Measurements from ENCODE around the gene C11orf71. TPM values are rescaled to one million over a fixed set of nuclear protein-coding genes. Genes with fewer than 3 reads are reported as not detected.

The C11orf71 gene
- total RNA-seq, 1 experiment from 2014 or later, result 9.5 TPM

GRCh38 chr11:114438303-114438702 is 38.0 kb upstream of the C11orf71 start:
- no peak overlapping the region for H3K4me3 ChIP-seq (ENCODE audit: low read depth, low read length)
- CTCF ChIA-PET, result interaction anchor here (0.9 to 1.5 kb wide), 2 partner anchors 90 to 98 kb away, joined by 3 to 6 read pairs; no protein-coding TSS in a partner anchor
- peak; percentile 66 to 76 for DNase-seq

GRCh38 chr11:114433376-114433775 is 33.1 kb upstream of the C11orf71 start:
- intact Hi-C loops (cut with micrococcal nuclease; ENCODE audit: unreplicated experiment), result no loop called here
- DNase-seq, result peak in 1 of 2 experiments; percentile 34
- Histone ChIP-seq H3K4me1 (peaks cover 35% of the 10 kb centered on the region), H3K9me3 (no peaks in the 10 kb centered on the region), H3K4me3 (ENCODE audit: low read depth, low read length) (no peak overlapping the region), H3K36me3 (ENCODE audit: control insufficient read depth, insufficient read depth, low read length) (no peaks in the 10 kb centered on the region), H3K27me3 (replicated peaks; ENCODE audit: control insufficient read depth, insufficient read depth, low read length) (no peaks in the 10 kb centered on the region)
- ChIA-PET POLR2A (no interaction called here), CTCF (no interaction called here)
- peaks cover 9% of the 10 kb centered on the region for H3K36me3 Mint-ChIP-seq (ENCODE audit: insufficient read depth, unreplicated experiment)
- no peaks in the 10 kb centered on the region for H3K9me3 Mint-ChIP-seq (ENCODE audit: unreplicated experiment)
- peaks cover 50% of the 10 kb centered on the region for H3K4me1 Mint-ChIP-seq (ENCODE audit: low read depth, unreplicated experiment)
- no peak overlapping the region for H3K4me3 Mint-ChIP-seq (ENCODE audit: unreplicated experiment)
- no peak overlapping the region for H3K27ac Mint-ChIP-seq (ENCODE audit: unreplicated experiment)
- H3K27me3 Mint-ChIP-seq (ENCODE audit: insufficient read depth, unreplicated experiment), result no peaks in the 10 kb centered on the region
- no TSS peak for BruUV-seq (replicated peaks)
- TF ChIP-seq CTCF (IDR thresholded peaks at IDR 0.05; ENCODE audit: insufficient read depth in 1 of 2, low read depth in 1 of 2, low read length in 1 of 2, severe bottlenecking in 1 of 2, unreplicated experiment in 1 of 2), result peak; percentile 24 to 29

More at GRCh38 chr11:114438303-114438702, 38.0 kb upstream of the C11orf71 start:
- BruUV-seq (replicated peaks), result no TSS peak
- Mint-ChIP-seq H3K27ac (ENCODE audit: unreplicated experiment) (peak overlapping the region; percentile 96), H3K4me3 (ENCODE audit: unreplicated experiment) (peak overlapping the region; percentile 91), H3K9me3 (ENCODE audit: unreplicated experiment) (no peaks in the 10 kb centered on the region), H3K4me1 (ENCODE audit: low read depth, unreplicated experiment) (peaks cover 53% of the 10 kb centered on the region), H3K36me3 (ENCODE audit: insufficient read depth, unreplicated experiment) (peaks cover 44% of the 10 kb centered on the region), H3K27me3 (ENCODE audit: insufficient read depth, unreplicated experiment) (no peaks in the 10 kb centered on the region)
- intact Hi-C loops (cut with micrococcal nuclease; ENCODE audit: unreplicated experiment), result loop anchor here (1.0 to 5.0 kb wide), 2 partner anchors 38 to 119 kb away; partner anchors contain the start of genes C11orf71, NXPE1 and RBM7
- Histone ChIP-seq H3K27me3 (replicated peaks; ENCODE audit: control insufficient read depth, insufficient read depth, low read length) (no peaks in the 10 kb centered on the region), H3K4me1 (peaks cover 49% of the 10 kb centered on the region), H3K36me3 (ENCODE audit: control insufficient read depth, insufficient read depth, low read length) (no peaks in the 10 kb centered on the region), H3K9me3 (no peaks in the 10 kb centered on the region)
- no peak for TF ChIP-seq CTCF (IDR thresholded peaks at IDR 0.05; ENCODE audit: insufficient read depth in 1 of 2, low read depth in 1 of 2, low read length in 1 of 2, severe bottlenecking in 1 of 2, unreplicated experiment in 1 of 2)
- POLR2A ChIA-PET, result interaction anchor here (1.1 to 2.1 kb wide), 3 partner anchors 10 to 38 kb away, joined by 3 to 10 read pairs (median 4); partner anchors contain the start of genes C11orf71 and RBM7

GRCh38 chr11:114432893-114433292 is 32.6 kb upstream of the C11orf71 start:
- Histone ChIP-seq H3K4me3 (ENCODE audit: low read depth, low read length) (no peak overlapping the region), H3K27me3 (replicated peaks; ENCODE audit: control insufficient read depth, insufficient read depth, low read length) (no peaks in the 10 kb centered on the region), H3K4me1 (peaks cover 30% of the 10 kb centered on the region), H3K9me3 (no peaks in the 10 kb centered on the region), H3K36me3 (ENCODE audit: control insufficient read depth, insufficient read depth, low read length) (no peaks in the 10 kb centered on the region)
- H3K4me3 Mint-ChIP-seq (ENCODE audit: unreplicated experiment), result no peak overlapping the region
- no peak for TF ChIP-seq CTCF (IDR thresholded peaks at IDR 0.05; ENCODE audit: insufficient read depth in 1 of 2, low read depth in 1 of 2, low read length in 1 of 2, severe bottlenecking in 1 of 2, unreplicated experiment in 1 of 2)
- no TSS peak for BruUV-seq (replicated peaks)
- ChIA-PET POLR2A (no interaction called here), CTCF (no interaction called here)
- peaks cover 4% of the 10 kb centered on the region for H3K36me3 Mint-ChIP-seq (ENCODE audit: insufficient read depth, unreplicated experiment)
- no peak for DNase-seq
- intact Hi-C loops (cut with micrococcal nuclease; ENCODE audit: unreplicated experiment), result no loop called here
- H3K4me1 Mint-ChIP-seq (ENCODE audit: low read depth, unreplicated experiment), result peaks cover 45% of the 10 kb centered on the region
- no peaks in the 10 kb centered on the region for H3K9me3 Mint-ChIP-seq (ENCODE audit: unreplicated experiment)
- no peak overlapping the region for H3K27ac Mint-ChIP-seq (ENCODE audit: unreplicated experiment)
- H3K27me3 Mint-ChIP-seq (ENCODE audit: insufficient read depth, unreplicated experiment), result no peaks in the 10 kb centered on the region
